ENCODE results near the gene QRFPR. TPM values are rescaled to one million over a fixed set of nuclear protein-coding genes. Genes with fewer than 3 reads are reported as not detected.

The QRFPR gene
- total and polyA plus RNA-seq, 2 of the 8 experiments (the other 6 are each of a cell fraction or from before 2014, with no cell fraction given): 1.0 to 2.9 TPM

DNA sequence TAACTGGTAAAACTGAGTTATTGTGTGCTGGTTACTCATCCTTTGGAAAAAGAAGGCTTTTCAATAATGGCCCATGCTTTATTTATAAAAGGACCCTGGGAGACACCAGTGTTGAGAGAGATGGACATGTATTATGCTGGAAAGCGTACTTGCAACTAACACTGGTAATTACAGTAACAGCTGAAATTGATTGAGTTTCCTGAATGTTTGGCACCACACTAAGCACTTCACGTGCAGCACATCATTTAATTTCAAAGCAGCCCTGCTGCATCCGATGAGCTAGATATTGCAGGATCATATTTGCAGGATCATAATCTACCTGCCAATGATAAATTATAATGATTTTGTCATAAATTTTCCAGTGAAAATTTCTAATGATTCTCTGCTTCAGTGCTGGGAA lies 81.5 kb downstream of the QRFPR start (continued):
- TF ChIP-seq BACH1 (IDR thresholded peaks at IDR 0.05; ENCODE audit: low read length): no peak
- TF ChIP-seq BCL11A (IDR thresholded peaks at IDR 0.05; ENCODE audit: low read depth in 2 of 2, low read length in 2 of 2): no peak
- no peak for TF ChIP-seq CBX8 (IDR thresholded peaks at IDR 0.05; ENCODE audit: borderline replicate concordance, low read depth, low read length)
- TF ChIP-seq SP4 (IDR thresholded peaks at IDR 0.05; ENCODE audit: low read length): no peak
- TF ChIP-seq TCF12 (IDR thresholded peaks at IDR 0.05; ENCODE audit: low read depth, low read length): no peak
- no peak for TF ChIP-seq KDM1A (IDR thresholded peaks at IDR 0.05; ENCODE audit: borderline replicate concordance, low read length)
- no peak for TF ChIP-seq SUZ12 (IDR thresholded peaks at IDR 0.05; ENCODE audit: low read length)
